Measurements from ENCODE around the gene RAB12. TPM values are rescaled to one million over a fixed set of nuclear protein-coding genes. Genes with fewer than 3 reads are reported as not detected.

The RAB12 gene
- total RNA-seq, 2 experiments from 2014 or later, result 20.6 to 34.0 TPM

DNA sequence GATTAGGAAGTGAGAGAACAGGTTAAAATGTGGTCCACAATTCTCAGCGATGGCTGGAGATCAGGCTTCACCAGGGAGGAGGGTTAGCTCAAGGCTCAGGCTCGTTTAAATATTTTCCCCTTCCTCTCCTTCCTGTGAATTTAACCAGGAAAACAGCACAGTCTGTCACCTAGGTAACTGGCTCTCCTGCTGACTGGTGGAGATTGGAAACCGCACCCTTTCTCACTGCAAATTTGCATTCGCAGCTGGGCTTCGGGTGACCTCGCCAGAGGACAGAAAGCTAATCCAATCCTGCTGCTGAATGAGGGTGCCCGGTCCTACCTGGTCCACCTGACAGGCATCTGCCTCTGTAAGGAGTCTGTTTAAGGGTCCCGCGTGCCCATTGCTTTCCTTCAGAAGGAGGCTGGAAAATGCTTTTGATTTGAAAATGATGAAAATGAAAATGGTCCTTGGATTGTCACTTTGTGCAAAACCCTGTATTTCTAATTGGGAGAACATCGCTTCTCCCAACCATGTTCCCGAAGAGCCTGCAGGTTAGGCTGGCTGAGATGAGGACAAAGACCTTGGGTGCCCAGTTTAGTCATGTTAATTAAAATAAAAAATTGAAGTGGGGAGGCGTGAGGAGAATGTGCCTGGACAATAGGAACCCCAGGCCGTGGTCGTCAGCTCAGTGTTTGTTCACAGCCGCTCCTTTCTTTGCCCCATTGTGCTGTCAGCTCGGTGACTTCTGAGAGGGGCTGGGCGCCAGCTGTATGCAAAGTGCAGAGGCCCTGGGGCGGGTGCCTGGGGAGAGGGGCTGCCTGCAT, 52.7 kb downstream of the RAB12 start:
- no peaks in the 10 kb centered on the region for H3K9me2 ChIP-seq (ENCODE audit: insufficient read depth, low read length)
- ChIA-PET CTCF (ENCODE audit: unreplicated experiment) (interaction anchor here (0.8 to 0.9 kb wide), 2 partner anchors 320 kb away, joined by 3 read pairs; no protein-coding TSS in a partner anchor), POLR2A (interaction anchor here (0.6 to 1.5 kb wide), 11 partner anchors 10 to 478 kb away, joined by 3 to 5 read pairs (median 4); no protein-coding TSS in a partner anchor)
- no peaks in the 10 kb centered on the region for H3K9me3 ChIP-seq (ENCODE audit: low read length)
- intact Hi-C loops (cut with micrococcal nuclease; ENCODE audit: unreplicated experiment), result loop anchor here (5.0 kb wide), 1 partner anchor 250 kb away; no protein-coding TSS in a partner anchor
- peak overlapping the region; percentile 89 for H2AFZ ChIP-seq (ENCODE audit: low read length)
- peaks cover 18% of the 10 kb centered on the region for H3K4me1 ChIP-seq (ENCODE audit: insufficient read depth, low read length, poor library complexity, severe bottlenecking)
- H4K20me1 ChIP-seq (ENCODE audit: insufficient read depth, low read length), result no peaks in the 10 kb centered on the region
- peak overlapping the region; percentile 70 for H3K4me2 ChIP-seq (ENCODE audit: low read length)
- no peaks in the 10 kb centered on the region for H3K36me3 ChIP-seq (ENCODE audit: insufficient read depth, low read length)
- H3K27ac ChIP-seq (ENCODE audit: low read depth, low read length, poor library complexity, severe bottlenecking), result no peak overlapping the region
- TF ChIP-seq, protein P1, sequence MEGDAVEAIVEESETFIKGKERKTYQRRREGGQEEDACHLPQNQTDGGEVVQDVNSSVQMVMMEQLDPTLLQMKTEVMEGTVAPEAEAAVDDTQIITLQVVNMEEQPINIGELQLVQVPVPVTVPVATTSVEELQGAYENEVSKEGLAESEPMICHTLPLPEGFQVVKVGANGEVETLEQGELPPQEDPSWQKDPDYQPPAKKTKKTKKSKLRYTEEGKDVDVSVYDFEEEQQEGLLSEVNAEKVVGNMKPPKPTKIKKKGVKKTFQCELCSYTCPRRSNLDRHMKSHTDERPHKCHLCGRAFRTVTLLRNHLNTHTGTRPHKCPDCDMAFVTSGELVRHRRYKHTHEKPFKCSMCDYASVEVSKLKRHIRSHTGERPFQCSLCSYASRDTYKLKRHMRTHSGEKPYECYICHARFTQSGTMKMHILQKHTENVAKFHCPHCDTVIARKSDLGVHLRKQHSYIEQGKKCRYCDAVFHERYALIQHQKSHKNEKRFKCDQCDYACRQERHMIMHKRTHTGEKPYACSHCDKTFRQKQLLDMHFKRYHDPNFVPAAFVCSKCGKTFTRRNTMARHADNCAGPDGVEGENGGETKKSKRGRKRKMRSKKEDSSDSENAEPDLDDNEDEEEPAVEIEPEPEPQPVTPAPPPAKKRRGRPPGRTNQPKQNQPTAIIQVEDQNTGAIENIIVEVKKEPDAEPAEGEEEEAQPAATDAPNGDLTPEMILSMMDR (conservative IDR thresholded peaks at IDR 0.05; ENCODE audit: low read length), result no peak
- TF ChIP-seq EZH2phosphoT487 (IDR thresholded peaks at IDR 0.05; ENCODE audit: borderline replicate concordance, low read depth, low read length), result no peak
- peak; percentile 48 for DNase-seq (ENCODE audit: low spot score)
- H3K4me3 ChIP-seq (ENCODE audit: low read depth, low read length, poor library complexity, severe bottlenecking), result peak overlapping the region; percentile 30
- BruUV-seq (replicated peaks), result no TSS peak
- no peaks in the 10 kb centered on the region for H3K79me2 ChIP-seq (ENCODE audit: insufficient read depth, low read depth, low read length)

DNA sequence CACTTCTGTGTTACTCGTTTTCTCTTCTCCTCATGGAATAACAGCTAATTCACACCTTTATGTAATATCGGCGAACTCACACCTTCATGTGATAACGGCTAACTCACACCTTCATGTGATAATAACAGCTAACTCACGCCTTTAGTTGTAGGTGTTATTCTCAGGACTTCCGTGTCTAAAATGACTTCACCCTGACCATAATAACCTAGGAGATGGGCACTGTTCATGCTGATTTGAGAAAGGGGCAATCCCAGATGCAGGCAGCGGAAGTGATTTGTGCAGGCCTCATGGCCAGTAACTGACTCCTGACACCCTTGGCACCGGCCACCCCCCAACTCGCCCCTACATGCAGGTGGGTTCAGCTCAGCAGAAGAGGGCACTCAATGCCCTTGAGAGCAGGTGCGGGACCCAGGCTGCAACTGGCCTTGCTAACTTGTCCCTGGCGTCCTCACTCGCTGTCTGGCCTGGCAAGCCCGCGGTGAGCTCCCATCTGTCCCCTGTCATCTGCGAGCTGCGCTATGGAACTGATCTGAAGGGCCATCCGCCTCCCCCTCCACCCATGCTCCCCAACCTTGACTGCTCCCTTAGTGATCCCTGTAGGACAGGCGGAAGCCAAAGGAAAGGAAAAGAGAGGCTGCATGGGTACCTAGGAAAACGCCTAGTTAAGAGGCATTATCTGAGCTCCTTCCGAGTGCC, 53.5 kb downstream of the RAB12 start:
- H2AFZ ChIP-seq (ENCODE audit: low read length), result peak overlapping the region; percentile 89; the same call in 1 of the 2 replicates
- H3K4me3 ChIP-seq (ENCODE audit: low read depth, low read length, poor library complexity, severe bottlenecking), result no peak overlapping the region
- H3K27ac ChIP-seq (ENCODE audit: low read depth, low read length, poor library complexity, severe bottlenecking), result no peak overlapping the region
- ChIA-PET CTCF (ENCODE audit: unreplicated experiment) (interaction anchor here (0.9 kb wide), 1 partner anchor 320 kb away, joined by 3 read pairs; no protein-coding TSS in a partner anchor), POLR2A (interaction anchor here (0.9 to 1.5 kb wide), 7 partner anchors 10 to 477 kb away, joined by 3 to 5 read pairs (median 3); no protein-coding TSS in a partner anchor)
- H3K79me2 ChIP-seq (ENCODE audit: insufficient read depth, low read depth, low read length), result no peaks in the 10 kb centered on the region
- DNase-seq (ENCODE audit: low spot score), result no peak
- H3K4me1 ChIP-seq (ENCODE audit: insufficient read depth, low read length, poor library complexity, severe bottlenecking), result peaks cover 18% of the 10 kb centered on the region
- intact Hi-C loops (cut with micrococcal nuclease; ENCODE audit: unreplicated experiment), result loop anchor here (5.0 kb wide), 1 partner anchor 250 kb away; no protein-coding TSS in a partner anchor
- peak overlapping the region; percentile 70 for H3K4me2 ChIP-seq (ENCODE audit: low read length)
- no peaks in the 10 kb centered on the region for H3K9me2 ChIP-seq (ENCODE audit: insufficient read depth, low read length)
- no peaks in the 10 kb centered on the region for H3K36me3 ChIP-seq (ENCODE audit: insufficient read depth, low read length)
- TF ChIP-seq, protein P1 (conservative IDR thresholded peaks at IDR 0.05; ENCODE audit: low read length), result no peak
- no peak for TF ChIP-seq EZH2phosphoT487 (IDR thresholded peaks at IDR 0.05; ENCODE audit: borderline replicate concordance, low read depth, low read length)
- H3K9me3 ChIP-seq (ENCODE audit: low read length), result no peaks in the 10 kb centered on the region
- BruUV-seq (replicated peaks), result no TSS peak
- no peaks in the 10 kb centered on the region for H4K20me1 ChIP-seq (ENCODE audit: insufficient read depth, low read length)
